Measurements from ENCODE around the gene LLCFC1. TPM values are rescaled to one million over a fixed set of nuclear protein-coding genes. Genes with fewer than 3 reads are reported as not detected.

The LLCFC1 gene
- total and polyA plus RNA-seq, 2 experiments from 2014 or later: not detected

DNA sequence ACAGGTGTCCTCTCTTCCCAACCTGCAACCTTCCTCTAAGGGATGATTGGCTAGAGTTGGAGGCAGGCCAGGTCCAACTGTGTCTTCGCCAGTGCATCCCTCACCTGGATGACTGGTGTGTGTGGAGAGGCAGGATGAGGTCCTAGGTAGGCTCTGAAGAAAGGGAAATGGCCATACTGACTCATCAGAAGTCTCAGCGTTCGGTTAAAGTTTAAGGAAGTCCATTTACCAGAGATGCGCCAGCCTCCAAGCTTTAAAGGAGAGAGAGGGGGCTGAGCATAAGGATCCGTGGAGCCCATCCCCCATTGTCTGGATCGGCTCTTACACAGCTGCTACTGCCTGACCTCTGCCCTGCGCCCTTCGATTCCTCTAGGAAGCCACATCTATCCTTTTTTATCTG lies 18.4 kb downstream of the LLCFC1 start:
- Histone ChIP-seq H3K9me3 (ENCODE audit: low read depth) (no peaks in the 10 kb centered on the region), H3K27me3 (no peaks in the 10 kb centered on the region), H3K4me2 (peak overlapping the region; percentile 38), H3K4me3 (no peak overlapping the region), H3K27ac (peak overlapping the region; percentile 78), H3K4me1 (ENCODE audit: insufficient read depth) (peaks cover 20% of the 10 kb centered on the region), H4K20me1 (ENCODE audit: insufficient read depth, poor library complexity, severe bottlenecking) (no peaks in the 10 kb centered on the region), H3K9me2 (replicated peaks; ENCODE audit: insufficient read depth) (no peaks in the 10 kb centered on the region), H3K36me3 (replicated peaks; ENCODE audit: insufficient read depth, low read depth) (no peaks in the 10 kb centered on the region), H2AFZ (no peak overlapping the region), H3K79me2 (no peaks in the 10 kb centered on the region)
- peak; percentile 33 for DNase-seq (ENCODE audit: low spot score)
- TF ChIP-seq EZH2phosphoT487 (IDR thresholded peaks at IDR 0.05; ENCODE audit: low read depth, severe bottlenecking, unreplicated experiment) (no peak), EZH2 (IDR thresholded peaks at IDR 0.05; ENCODE audit: borderline replicate concordance) (no peak)
- TF ChIP-seq, protein P1, sequence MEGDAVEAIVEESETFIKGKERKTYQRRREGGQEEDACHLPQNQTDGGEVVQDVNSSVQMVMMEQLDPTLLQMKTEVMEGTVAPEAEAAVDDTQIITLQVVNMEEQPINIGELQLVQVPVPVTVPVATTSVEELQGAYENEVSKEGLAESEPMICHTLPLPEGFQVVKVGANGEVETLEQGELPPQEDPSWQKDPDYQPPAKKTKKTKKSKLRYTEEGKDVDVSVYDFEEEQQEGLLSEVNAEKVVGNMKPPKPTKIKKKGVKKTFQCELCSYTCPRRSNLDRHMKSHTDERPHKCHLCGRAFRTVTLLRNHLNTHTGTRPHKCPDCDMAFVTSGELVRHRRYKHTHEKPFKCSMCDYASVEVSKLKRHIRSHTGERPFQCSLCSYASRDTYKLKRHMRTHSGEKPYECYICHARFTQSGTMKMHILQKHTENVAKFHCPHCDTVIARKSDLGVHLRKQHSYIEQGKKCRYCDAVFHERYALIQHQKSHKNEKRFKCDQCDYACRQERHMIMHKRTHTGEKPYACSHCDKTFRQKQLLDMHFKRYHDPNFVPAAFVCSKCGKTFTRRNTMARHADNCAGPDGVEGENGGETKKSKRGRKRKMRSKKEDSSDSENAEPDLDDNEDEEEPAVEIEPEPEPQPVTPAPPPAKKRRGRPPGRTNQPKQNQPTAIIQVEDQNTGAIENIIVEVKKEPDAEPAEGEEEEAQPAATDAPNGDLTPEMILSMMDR (IDR thresholded peaks at IDR 0.05; ENCODE audit: poor library complexity): no peak
- 49% methylated on average over 8 of the region's 8 CpGs for WGBS (ENCODE audit: low lambda C conversion rate, missing lambda C conversion rate)

DNA sequence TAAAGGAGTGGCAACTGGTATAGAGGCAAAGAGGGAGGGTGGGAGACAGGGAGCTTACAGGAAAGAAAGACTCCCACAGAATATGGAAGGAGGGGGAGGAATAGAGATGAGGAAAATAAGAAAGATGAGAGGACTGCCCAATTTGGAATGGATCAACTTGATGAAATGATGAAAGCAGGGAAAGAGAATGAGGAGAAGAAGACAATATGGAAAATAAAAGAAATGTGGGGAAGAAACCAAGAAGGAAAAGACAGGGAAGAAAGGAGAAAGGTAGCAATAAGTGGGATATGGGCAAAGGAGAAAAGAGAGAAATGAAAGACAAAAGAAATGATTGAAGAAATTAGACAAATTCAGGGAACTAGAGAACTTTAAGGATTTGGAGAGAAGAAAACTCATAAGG lies 19.9 kb downstream of the LLCFC1 start:
- no peaks in the 10 kb centered on the region for H3K36me3 ChIP-seq (replicated peaks; ENCODE audit: insufficient read depth, low read depth)
- no peaks in the 10 kb centered on the region for H4K20me1 ChIP-seq (ENCODE audit: insufficient read depth, poor library complexity, severe bottlenecking)
- H3K79me2 ChIP-seq: no peaks in the 10 kb centered on the region
- peaks cover 20% of the 10 kb centered on the region for H3K4me1 ChIP-seq (ENCODE audit: insufficient read depth)
- H3K27me3 ChIP-seq: no peaks in the 10 kb centered on the region
- H3K27ac ChIP-seq: no peak overlapping the region
- H2AFZ ChIP-seq: no peak overlapping the region
- H3K4me2 ChIP-seq: no peak overlapping the region
- no peak for TF ChIP-seq EZH2 (IDR thresholded peaks at IDR 0.05; ENCODE audit: borderline replicate concordance)
- no peak for DNase-seq (ENCODE audit: low spot score)
- no peaks in the 10 kb centered on the region for H3K9me2 ChIP-seq (replicated peaks; ENCODE audit: insufficient read depth)
- no peaks in the 10 kb centered on the region for H3K9me3 ChIP-seq (ENCODE audit: low read depth)
- H3K4me3 ChIP-seq: no peak overlapping the region

DNA sequence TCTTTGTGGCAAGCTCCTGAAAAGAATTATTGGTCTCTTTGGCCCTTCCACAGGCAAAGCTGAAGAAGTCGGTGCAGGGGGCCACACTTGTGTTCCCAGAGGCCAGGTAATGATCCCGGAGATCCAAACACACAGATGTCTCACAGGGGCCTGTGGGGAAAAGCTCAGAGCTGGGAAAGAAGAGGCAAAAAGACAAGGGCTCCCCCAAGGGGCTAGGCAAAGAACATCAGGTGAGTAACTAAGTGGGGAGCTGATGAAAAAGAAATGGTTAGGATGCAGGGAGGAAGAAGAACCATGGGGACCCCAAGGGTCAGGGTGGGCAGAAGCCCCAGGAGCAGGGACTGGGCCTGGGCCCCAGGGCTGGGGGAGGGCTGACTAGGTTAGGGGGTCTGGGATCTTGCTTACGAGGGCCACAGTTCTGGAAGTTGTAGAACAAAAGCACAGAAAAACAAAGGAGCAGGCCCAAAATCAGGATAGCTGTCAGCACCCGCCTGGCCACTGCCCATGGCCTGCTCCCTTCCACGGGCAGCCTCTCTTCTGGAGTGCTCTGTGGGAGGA lies 21.8 kb downstream of the LLCFC1 start:
- Histone ChIP-seq H2AFZ (no peak overlapping the region), H3K9me3 (ENCODE audit: low read depth) (no peaks in the 10 kb centered on the region), H3K79me2 (no peaks in the 10 kb centered on the region), H3K4me1 (ENCODE audit: insufficient read depth) (peaks cover 20% of the 10 kb centered on the region), H3K36me3 (replicated peaks; ENCODE audit: insufficient read depth, low read depth) (no peaks in the 10 kb centered on the region), H3K27ac (no peak overlapping the region), H3K9me2 (replicated peaks; ENCODE audit: insufficient read depth) (no peaks in the 10 kb centered on the region), H3K27me3 (no peaks in the 10 kb centered on the region), H4K20me1 (ENCODE audit: insufficient read depth, poor library complexity, severe bottlenecking) (no peaks in the 10 kb centered on the region), H3K4me3 (no peak overlapping the region), H3K4me2 (no peak overlapping the region)
- WGBS (ENCODE audit: low lambda C conversion rate, missing lambda C conversion rate): 81% methylated on average over 5 of the region's 5 CpGs
- TF ChIP-seq, protein P1 (IDR thresholded peaks at IDR 0.05; ENCODE audit: poor library complexity): peak; percentile 24
- no peak for TF ChIP-seq EZH2 (IDR thresholded peaks at IDR 0.05; ENCODE audit: borderline replicate concordance)
- TF ChIP-seq EZH2phosphoT487 (IDR thresholded peaks at IDR 0.05; ENCODE audit: low read depth, severe bottlenecking, unreplicated experiment): no peak
- no peak for DNase-seq (ENCODE audit: low spot score)

DNA sequence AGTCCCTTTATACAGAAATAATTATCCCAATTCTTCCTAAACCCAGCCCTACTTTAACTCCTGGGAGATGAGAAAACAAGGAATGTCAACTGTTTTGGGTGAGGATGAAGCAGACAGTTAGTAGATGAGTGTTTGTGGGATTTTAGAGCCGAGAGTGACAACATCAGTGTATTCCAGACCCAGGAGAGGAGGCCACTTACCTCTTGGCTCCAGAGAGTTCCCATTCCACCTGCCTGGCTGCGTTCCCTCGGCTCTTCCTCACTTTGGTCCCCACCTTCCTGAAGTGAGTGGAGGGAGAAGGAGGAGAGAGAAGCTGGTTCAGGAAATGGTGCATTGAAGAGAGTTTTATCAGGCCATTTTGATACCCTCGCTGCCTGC lies 22.3 kb downstream of the LLCFC1 start:
- H3K9me2 ChIP-seq (replicated peaks; ENCODE audit: insufficient read depth): no peaks in the 10 kb centered on the region
- H4K20me1 ChIP-seq (ENCODE audit: insufficient read depth, poor library complexity, severe bottlenecking): no peaks in the 10 kb centered on the region
- no peak overlapping the region for H2AFZ ChIP-seq
- no peaks in the 10 kb centered on the region for H3K36me3 ChIP-seq (replicated peaks; ENCODE audit: insufficient read depth, low read depth)
- WGBS (ENCODE audit: low lambda C conversion rate, missing lambda C conversion rate): 86% methylated on average over 4 of the region's 4 CpGs
- H3K79me2 ChIP-seq: no peaks in the 10 kb centered on the region
- H3K4me1 ChIP-seq (ENCODE audit: insufficient read depth): peaks cover 14% of the 10 kb centered on the region
- peak overlapping the region; percentile 61 for H3K4me2 ChIP-seq
- no peak overlapping the region for H3K4me3 ChIP-seq
- TF ChIP-seq EZH2phosphoT487 (IDR thresholded peaks at IDR 0.05; ENCODE audit: low read depth, severe bottlenecking, unreplicated experiment) (no peak), EZH2 (IDR thresholded peaks at IDR 0.05; ENCODE audit: borderline replicate concordance) (no peak)
- TF ChIP-seq, protein P1 (IDR thresholded peaks at IDR 0.05; ENCODE audit: poor library complexity): no peak
- H3K9me3 ChIP-seq (ENCODE audit: low read depth): no peaks in the 10 kb centered on the region
- no peak for DNase-seq (ENCODE audit: low spot score)
- H3K27me3 ChIP-seq: no peaks in the 10 kb centered on the region
- no peak overlapping the region for H3K27ac ChIP-seq

Measured in hepatocyte (in vitro differentiated cells).